NCI-H1092 (cell line): Measurements from ENCODE around the gene VDAC1.
"Not testable (repeated sequence)": the region's sequence is repeated elsewhere in the genome, so short reads cannot be mapped to it uniquely, and the experiment has no call there.

Experiments used
- DNase-seq: peaks from one replicate; lab custom pipeline; 2025; lab: John Stamatoyannopoulos, UW

Gene VDAC1

DNA sequence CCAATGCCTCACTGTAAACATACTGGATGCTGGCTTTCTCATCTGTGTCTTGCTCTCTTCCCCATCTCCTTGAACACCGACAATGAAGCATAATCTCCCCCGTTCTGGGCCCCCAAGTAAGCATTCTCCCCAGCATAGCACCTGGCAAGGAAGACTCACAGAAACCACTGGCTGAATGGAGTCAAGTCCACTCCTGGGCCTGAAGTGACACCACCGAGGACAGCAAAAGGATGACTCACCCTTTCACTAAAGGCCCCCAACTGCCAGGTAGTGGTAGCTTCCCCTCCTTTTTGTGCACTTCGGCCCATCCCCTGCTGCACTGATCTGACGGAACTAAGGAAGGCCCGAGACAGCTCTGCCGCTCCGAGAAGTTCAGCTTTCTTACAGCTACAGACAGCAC, 9.4 kb downstream of the VDAC1 start:
- DNase-seq: no peak

DNA sequence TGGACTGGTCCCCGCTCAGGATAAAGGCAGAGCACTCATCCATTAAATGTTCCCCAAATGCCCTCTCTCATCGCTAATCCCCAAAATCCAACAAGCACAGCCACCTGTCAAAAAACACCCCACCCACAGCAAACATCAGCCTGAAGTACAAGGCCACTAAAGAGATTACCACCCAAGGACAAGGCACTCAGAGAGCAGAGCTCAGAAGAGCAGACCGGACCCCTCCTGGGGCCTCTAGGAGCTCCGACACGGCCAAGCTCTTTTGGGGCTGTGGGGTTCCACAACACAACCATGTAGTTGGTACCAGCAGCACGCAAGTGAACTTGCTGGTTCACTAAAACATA, 9.8 kb downstream of the VDAC1 start:
- no peak for DNase-seq

- DNase-seq: no peak
These were observed 10.3 kb downstream of the VDAC1 start for GRCh38 chr5:133994297-133994989.

DNA sequence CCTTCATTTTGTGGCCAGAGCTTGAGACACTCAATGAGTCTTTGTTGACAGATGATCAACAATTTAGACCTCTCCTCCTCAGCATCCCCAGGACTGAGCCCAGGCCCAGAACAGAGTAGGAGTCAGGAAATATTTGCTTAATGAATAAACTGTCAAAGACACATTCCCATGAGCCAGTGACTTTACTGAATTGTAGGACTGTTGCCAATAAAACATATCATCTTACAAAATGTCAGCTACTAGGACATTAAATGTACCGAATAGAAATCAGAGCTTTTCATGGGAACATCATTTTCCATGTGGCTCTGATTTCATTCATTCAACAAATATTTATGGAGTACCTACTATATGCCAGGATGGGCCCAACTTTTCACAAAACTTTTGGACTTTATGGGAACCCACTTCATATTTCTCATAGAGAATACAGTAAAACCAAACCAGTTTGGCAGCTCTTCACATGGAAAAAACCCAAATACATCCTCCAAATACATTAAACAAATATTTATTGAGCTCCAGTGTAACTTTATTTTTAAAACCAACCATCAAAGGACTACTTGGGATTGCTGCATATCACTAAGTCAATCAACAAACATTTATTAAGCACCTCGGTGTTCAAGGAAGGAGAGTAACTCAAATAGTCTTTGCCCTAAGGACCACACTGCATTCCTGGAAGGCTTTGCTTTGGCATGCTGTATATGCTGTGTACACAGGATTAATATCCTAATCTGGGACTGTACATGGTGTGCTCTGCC, 11.4 kb downstream of the VDAC1 start:
- DNase-seq: no peak

DNA sequence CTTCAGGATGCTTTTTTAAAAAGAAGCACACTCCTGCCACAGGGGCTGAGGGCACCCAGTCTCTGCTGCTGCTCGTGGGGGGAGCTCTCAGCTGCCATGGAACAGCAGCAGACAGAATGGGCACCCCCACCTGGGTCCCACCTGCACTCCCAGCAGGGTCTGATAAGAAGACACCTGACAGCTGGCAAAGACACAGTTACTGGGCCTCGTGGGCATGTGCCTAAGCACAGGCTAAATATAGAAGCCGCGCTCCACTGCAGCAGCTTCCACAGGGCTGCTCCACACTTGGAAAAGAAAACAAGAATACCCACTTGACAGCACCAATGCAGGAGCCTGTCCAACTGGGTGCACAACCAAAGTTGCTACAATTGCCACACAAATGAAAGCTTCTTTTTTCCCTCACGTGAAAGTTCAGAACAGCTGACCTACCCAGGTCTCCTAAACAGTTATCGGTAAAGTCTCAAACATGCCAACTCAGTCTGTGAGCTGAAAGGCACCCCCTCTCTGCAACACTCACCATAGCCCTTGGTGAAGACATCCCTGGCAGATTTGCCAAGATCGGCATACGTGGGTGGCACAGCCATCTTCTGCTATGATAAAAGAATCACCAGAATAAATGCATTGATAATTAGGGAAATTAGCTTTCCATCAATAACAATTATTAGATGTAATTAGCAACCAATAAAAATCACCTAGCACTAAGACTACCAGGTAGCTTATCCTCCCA, 12.2 kb downstream of the VDAC1 start:
- DNase-seq: no peak

GRCh38 chr5:133991171-133991910, 13.4 kb downstream of the VDAC1 start:
- DNase-seq: no peak

- DNase-seq: peak; percentile 56
These were observed 14.4 kb downstream of the VDAC1 start for GRCh38 chr5:133990396-133990795.

DNA sequence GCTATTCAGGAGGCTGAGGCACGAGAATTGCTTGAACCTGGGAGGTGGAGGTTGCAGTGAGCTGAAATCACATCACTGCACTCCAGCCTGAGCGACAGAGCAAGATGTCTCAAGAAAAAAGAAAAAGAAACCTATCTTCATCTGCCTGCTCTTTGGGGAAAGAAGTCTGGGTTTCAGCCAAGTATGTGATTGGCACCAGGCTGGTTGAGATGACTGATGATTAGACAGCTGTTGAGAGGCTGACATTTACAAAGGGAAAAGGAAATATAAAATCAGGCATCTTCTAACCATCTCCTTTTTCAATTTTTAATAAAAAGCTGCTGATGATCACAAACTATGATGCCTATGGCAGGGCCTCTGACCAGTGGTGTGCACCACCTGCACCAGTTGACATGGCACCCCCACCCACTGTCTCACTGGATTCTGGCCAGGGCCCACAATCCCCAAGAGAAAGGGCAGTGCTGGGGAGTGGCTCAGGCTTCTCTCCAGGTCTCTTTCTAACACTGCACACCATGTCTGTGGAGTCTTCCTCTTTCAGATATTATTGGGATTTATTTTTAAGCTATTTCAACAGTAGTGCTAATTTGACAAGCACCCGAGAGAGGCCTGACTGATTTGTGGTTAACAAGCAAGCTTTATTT, 19.1 kb downstream of the VDAC1 start:
- no peak for DNase-seq

DNA sequence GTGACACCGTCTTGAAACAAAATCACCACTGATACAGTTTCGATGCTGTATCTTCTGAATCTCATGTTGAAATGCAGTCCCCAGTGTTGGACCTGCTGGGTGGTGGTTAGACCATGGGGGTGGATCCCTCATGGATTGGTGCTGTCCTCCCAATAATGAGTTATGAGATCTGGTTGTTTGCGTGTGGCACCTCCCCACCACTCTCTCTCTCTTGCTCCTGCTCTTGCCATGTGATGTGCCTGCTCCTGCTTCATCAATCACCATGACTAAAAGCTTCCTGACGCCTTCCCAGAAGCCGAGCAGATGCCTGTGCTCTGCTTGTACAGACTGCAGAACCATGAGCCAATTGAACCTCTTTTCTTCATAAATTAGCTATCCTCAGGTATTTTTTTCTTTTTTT, 21.1 kb downstream of the VDAC1 start:
- no peak for DNase-seq

GRCh38 chr5:133981714-133982113, 23.1 kb downstream of the VDAC1 start:
- DNase-seq: no peak

DNA sequence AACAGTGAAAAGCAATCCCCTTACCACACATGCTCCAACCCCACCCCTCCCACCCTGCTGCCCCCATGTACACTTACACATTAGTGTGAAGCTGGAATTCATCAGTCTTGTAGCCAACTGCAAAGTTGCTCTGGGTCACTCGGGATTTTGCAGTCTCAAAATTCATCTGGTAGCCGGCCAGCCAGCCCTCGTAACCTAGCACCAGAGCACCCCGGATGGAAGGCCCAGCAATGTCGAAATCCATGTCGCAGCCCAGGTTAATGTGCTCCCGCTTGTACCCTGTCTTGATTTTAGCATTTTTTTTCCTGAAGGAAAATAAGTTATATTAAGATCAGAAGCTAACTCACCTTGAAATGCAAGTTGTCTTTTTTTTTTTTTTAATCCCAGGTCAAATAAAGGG, 24.1 kb downstream of the VDAC1 start:
- DNase-seq: no peak

DNA sequence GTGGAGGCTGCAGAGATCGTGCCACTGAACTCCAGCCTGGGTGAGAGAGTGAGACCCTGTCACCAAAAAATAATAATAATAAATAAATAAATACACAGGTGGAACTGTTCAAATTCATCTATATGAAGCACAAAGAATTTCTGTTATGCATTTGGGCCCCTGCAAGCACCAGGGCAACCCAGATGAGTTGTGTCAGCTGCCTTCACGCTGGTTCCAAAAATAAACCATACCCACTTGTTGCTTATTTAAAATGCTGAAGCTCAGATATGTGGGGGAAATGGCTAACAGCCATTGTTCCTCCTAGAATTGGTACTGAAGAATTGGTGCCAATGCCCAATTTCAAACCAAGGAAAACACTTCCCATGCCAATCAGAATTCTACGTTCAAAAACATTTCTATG, 25.8 kb downstream of the VDAC1 start:
- no peak for DNase-seq

DNA sequence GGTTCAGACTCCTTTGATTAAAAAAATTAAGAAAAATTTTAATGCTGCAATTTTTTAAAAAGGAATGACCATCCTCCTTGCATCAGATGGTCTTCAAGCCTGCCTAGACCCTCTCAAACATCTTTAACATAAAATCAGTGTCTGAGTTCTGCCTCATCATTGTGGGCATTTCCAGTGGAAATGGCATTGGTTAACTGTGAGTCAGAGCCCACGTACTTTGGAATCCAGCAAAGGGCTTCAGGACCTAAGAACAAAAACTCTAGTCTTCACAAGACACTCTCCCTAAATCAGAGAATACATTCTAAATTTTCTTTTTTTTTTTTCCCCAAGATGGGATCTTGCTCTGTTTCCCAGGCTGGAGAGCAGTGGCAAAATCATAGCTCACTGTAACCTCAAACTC, 26.9 kb downstream of the VDAC1 start:
- no peak for DNase-seq

DNA sequence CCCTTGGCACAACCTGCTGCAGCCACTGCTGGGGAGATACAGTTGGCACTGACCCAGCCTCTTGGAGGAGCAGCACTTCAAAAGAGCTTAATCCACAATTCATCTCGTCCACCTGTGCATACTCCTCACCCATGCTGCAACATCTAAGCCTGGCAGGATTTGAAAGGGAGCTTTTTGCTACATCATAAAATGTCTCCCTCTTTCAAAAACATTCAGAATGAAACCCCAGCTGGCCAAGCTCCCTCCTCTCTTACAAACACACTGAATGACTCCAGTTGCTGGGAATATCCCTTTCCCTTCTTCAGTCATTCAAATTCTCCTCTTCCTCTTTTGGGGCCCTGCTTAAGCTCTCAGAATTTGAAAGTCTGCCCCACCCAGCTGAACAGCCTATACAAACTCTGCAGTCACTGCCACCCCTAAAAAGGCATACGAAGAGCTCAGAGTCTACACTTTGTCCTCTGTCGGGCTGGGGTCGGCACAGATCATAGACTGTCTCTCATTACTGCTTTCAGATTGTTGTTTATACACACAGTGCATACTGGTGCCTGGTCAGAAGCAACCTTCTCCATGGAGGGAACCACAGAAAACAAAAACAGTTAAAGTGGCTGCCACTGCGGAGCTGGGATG, 27.5 kb downstream of the VDAC1 start:
- peak; percentile 16 for DNase-seq

DNA sequence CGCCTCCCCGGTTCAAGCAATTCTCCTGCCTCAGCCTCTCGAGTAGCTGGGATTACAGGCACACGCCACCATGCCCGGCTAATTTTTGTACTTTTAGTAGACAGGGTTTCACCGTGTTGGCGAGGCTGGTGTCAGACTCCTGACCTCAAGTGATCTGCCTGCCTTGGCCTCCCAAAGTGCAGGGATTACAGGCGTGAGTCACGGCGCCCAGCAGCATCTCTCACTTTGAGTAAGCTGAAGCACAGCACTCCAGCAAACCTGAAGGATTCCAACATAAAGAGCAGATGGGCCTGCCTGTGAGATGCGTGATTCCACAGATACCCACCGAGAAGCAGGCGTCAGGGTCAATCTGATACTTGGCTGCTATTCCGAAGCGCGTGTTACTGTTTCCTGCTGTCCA, 29.2 kb downstream of the VDAC1 start:
- DNase-seq: not testable (repeated sequence)

- no peak for DNase-seq
These were observed 30.6 kb downstream of the VDAC1 start for GRCh38 chr5:133974142-133974541.

DNA sequence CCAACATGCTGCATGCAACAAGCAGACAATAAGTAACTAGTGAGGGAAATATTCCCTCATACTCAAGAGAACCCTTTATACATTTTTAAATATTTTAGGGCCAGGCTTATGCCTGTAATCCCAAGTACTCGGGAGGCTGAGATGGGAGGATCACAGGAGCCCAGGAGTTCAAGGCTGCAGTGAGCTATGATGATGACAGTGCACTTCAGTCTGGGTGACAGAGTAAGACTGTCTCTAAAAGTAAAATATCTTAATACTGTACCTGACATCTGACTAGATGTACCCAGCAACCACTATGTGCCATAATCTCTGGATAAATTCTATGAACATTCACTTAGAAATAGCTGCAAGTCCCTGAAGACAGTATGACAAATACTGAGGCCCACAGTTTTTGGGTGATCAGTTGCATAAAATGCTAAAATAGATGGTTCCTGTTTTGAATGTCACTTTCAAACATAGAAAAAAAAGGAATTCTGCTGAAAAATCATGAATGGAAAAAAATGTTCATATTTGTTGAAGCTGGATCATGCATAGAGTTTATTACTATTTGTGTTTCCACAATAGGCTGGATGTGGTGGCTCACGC, 34.4 kb downstream of the VDAC1 start:
- DNase-seq: no peak

GRCh38 chr5:133969654-133970324, 35.0 kb downstream of the VDAC1 start:
- no peak for DNase-seq

DNA sequence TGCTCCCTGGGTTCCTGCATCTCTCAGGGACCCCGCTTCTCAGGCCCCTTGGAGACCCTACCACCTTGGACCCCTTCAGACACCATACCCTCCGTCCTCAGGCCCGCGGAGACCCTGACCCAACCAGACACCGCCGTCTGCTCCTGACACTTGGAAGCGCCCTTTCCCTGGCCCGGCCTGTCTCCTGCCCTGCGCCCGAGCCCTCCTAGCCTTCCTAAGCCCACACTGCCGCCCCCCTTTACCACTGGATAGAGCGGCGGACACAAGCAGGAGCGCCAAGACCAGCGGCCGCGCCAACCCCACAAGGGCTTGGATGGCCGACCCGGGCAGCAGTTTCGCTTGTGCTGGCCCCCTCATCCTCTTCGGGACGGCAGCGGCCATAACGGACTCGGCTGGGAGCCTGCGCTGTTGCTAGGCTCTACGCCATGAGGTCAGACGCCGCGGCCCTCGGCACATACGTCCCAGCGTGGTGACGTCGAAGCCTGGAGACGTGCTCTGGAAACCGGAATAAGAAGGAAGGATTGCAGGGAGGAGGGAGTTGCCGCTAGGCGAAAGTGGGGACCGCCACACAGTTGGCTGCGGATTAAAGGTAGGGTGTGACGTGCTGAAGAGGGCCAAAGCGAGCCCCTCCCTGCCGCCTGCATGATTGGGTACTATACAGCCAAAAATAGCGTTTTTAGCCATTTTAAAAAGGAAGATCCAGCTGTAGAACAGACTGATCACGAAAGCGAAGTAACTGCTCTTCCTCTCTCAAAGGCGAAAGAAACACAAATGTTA, 36.4 kb downstream of the VDAC1 start, which contains the start of gene C5orf15:
Gene C5orf15, minus strand, starts transcription at position 422 of the 777 bp plus-strand sequence. Its CDS starts 41 bp downstream, at position 381.
- DNase-seq: peak; percentile 82
